ENCODE data around the gene ADAMTS3.

GRCh38 chr4:72378901-72379300 lies 190.1 kb downstream of the ADAMTS3 start:
- no peak for TF ChIP-seq YY1 (IDR thresholded peaks at IDR 0.05; ENCODE audit: insufficient read depth, insufficient read length)
- no peak for TF ChIP-seq ZNF274 (IDR thresholded peaks at IDR 0.05; ENCODE audit: low read depth, low read length)
